ENCODE results near the gene FXYD2.

Gene FXYD2

DNA sequence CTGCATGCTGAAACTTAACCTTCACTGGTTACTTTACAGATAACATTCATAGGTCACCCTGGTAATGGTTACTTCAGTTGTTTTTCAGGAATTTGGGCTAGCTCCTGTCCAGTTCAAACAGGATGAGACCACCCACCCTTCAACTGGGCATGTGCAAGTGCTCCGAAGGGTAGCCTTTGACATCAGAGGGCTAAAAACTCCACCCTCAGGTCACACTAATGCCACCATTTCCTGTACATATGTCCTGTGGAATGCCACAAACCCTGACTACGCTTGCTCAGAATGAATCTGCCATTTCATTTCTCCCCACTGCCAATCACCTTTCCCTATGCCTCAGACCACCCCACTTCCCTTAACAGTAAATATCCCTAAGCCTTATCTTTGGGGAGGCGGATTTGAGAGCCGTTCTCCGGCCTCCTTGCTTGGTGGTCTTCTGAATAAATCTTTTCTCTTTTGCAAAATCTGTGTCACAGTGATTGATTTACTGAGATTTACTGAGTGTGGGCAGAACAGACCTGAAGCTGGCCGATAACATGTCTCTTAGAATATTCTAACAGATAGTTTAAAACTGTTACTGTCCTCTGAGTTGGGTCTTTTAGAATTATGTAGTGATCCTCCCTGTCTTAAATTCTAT, 25.4 kb upstream of the FXYD2 start:
- ChIA-PET CTCF (interaction anchor here (1.5 kb wide), 1 partner anchor 97 kb away, joined by 5 read pairs; no protein-coding TSS in a partner anchor), POLR2A (no interaction called here)
- TF ChIP-seq ARNT (IDR thresholded peaks at IDR 0.05) (no peak), LEF1 (IDR thresholded peaks at IDR 0.05; ENCODE audit: borderline replicate concordance) (no peak), SP1 (IDR thresholded peaks at IDR 0.05) (no peak), HDGF (IDR thresholded peaks at IDR 0.05; ENCODE audit: borderline replicate concordance) (no peak), L3MBTL2 (conservative IDR thresholded peaks at IDR 0.05) (no peak), TARDBP (IDR thresholded peaks at IDR 0.05) (no peak), ELF4 (IDR thresholded peaks at IDR 0.05) (no peak), FOXA1 (IDR thresholded peaks at IDR 0.05) (no peak), NFRKB (IDR thresholded peaks at IDR 0.05) (no peak), SUZ12 (IDR thresholded peaks at IDR 0.05) (no peak), FOXK2 (IDR thresholded peaks at IDR 0.05) (no peak), CTBP1 (IDR thresholded peaks at IDR 0.05; ENCODE audit: borderline replicate concordance) (no peak), FOXM1 (IDR thresholded peaks at IDR 0.05; ENCODE audit: borderline replicate concordance) (no peak), ZNF384 (IDR thresholded peaks at IDR 0.05) (no peak)
- TF ChIP-seq, protein P1, sequence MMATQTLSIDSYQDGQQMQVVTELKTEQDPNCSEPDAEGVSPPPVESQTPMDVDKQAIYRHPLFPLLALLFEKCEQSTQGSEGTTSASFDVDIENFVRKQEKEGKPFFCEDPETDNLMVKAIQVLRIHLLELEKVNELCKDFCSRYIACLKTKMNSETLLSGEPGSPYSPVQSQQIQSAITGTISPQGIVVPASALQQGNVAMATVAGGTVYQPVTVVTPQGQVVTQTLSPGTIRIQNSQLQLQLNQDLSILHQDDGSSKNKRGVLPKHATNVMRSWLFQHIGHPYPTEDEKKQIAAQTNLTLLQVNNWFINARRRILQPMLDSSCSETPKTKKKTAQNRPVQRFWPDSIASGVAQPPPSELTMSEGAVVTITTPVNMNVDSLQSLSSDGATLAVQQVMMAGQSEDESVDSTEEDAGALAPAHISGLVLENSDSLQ (IDR thresholded peaks at IDR 0.05): no peak
- DNase-seq (ENCODE audit: extremely low spot score): no peak

DNA sequence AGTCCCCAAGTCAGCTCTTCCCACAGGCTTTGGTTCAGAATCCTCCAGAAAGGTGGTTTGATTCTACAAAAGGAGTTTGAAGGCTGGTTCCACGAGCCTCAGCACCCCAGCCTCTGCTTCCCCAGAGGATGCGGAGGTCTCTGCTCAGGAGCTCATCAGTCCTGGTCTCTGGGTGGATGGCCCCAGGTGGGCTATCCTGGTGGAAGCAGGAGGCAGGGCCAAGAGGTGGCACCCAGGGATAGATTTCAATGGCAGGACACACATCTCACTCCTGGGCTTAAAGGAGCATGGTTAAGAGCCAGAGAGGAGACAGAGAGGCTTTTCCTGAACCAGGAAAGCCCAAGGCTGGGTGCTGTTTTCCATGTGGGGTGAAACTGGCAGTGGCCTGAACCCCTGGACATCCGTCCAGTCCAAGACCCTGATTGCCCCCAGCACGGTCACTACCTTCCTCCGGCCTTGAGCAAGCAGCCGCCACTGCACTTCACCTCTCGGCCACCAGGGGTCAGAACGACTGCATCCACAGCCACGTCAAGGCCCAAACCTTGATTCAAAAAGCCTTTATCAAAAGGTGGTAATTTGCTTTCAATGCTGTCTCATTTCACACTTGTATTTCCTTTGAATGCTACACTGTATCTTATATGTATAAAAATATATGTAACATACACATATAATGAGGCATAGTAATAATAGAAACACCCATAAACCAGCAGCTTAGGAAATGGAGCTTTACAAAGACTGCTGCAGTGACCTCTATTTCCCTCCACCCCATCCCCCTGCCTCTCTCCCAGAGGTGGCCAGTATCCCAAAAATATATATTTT, 19.3 kb upstream of the FXYD2 start:
- TF ChIP-seq FOXK2 (IDR thresholded peaks at IDR 0.05): no peak
- no peak for TF ChIP-seq ZNF384 (IDR thresholded peaks at IDR 0.05)
- no peak for TF ChIP-seq SP1 (IDR thresholded peaks at IDR 0.05)
- no peak for TF ChIP-seq NFRKB (IDR thresholded peaks at IDR 0.05)
- ChIA-PET CTCF (interaction anchor here (0.7 to 3.2 kb wide), 5 partner anchors 18 to 209 kb away, joined by 3 to 25 read pairs (median 4); no protein-coding TSS in a partner anchor), POLR2A (no interaction called here)
- DNase-seq (ENCODE audit: extremely low spot score): peak; percentile 73

DNA sequence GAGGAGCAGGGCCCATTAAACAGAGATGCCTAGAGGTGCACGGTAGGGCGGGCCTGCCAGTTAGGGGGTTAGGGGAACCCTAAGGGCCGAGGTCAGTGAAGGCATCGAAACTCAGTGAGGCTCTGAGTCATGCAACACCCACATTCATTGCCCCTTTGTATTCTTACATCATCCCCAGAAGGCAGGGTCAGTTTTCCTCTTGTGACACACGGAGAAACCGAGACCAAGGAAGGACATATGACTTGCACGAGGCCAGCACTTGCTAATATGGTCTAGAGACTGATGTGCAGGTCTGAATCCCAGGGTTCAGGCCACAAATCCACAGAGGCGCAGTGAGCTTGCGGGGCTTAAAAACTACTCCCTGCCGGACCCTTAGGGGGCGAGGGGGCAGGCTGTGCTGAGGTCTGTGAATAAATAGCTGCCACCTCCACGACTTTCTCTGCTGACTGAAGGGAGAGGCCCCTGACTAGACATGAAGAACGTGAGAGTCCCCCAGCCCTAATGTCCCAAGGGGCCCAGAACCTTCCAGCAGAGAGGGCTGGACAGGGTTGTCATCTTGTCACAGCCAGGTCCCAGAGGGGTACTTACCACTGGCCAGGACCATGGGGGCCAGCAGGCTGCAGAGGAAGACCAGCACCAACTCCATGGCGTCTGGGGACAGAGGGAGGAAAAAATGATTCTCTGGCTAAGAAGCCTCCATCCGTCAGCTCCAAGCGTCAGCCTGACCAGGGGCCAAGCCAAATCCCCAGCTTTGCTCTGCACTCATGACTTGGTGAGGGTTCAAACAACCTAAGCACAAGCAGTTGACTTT, 17.8 kb upstream of the FXYD2 start:
- DNase-seq (ENCODE audit: extremely low spot score): no peak
- no peak for TF ChIP-seq SUZ12 (IDR thresholded peaks at IDR 0.05)
- no peak for TF ChIP-seq FOXK2 (IDR thresholded peaks at IDR 0.05)
- TF ChIP-seq L3MBTL2 (conservative IDR thresholded peaks at IDR 0.05): no peak
- no peak for TF ChIP-seq HDGF (IDR thresholded peaks at IDR 0.05; ENCODE audit: borderline replicate concordance)
- TF ChIP-seq CTBP1 (IDR thresholded peaks at IDR 0.05; ENCODE audit: borderline replicate concordance): no peak
- TF ChIP-seq, protein P1 (IDR thresholded peaks at IDR 0.05): no peak
- TF ChIP-seq BHLHE40 (IDR thresholded peaks at IDR 0.05; ENCODE audit: borderline replicate concordance): no peak
- no peak for TF ChIP-seq LEF1 (IDR thresholded peaks at IDR 0.05; ENCODE audit: borderline replicate concordance)
- CTCF ChIA-PET: interaction anchor here (1.1 to 3.2 kb wide), 3 partner anchors 95 to 104 kb away, joined by 3 to 25 read pairs (median 3); no protein-coding TSS in a partner anchor
- POLR2A ChIA-PET: no interaction called here

DNA sequence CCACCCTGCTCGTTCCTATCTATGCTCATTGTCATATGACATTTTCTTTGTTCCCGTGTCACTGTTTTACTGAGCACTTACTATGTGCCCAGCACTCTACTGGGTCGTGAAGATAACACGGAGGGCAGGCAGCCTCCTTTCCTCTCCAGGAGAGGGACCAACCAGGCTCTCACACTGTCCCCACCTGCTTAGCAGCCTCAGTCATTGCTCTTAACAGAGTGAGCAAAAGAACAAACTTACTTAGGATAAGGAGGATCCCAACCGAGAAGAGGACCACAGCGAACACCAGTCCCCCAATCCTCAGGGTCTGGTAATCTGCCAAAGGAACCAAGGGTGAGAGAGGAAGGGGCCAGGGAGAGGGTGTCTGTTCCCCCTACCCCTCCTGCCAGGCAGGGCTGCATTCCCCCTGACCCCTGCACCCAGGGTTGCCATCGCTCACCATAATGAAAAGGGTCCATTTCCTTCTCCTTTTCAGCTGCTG, 17.0 kb upstream of the FXYD2 start:
- POLR2A ChIA-PET: no interaction called here
- no peak for DNase-seq (ENCODE audit: extremely low spot score)
- CTCF ChIA-PET: interaction anchor here (3.2 kb wide), 1 partner anchor 105 kb away, joined by 25 read pairs; no protein-coding TSS in a partner anchor
- no peak for TF ChIP-seq L3MBTL2 (conservative IDR thresholded peaks at IDR 0.05)
- TF ChIP-seq, protein P1 (IDR thresholded peaks at IDR 0.05): no peak

DNA sequence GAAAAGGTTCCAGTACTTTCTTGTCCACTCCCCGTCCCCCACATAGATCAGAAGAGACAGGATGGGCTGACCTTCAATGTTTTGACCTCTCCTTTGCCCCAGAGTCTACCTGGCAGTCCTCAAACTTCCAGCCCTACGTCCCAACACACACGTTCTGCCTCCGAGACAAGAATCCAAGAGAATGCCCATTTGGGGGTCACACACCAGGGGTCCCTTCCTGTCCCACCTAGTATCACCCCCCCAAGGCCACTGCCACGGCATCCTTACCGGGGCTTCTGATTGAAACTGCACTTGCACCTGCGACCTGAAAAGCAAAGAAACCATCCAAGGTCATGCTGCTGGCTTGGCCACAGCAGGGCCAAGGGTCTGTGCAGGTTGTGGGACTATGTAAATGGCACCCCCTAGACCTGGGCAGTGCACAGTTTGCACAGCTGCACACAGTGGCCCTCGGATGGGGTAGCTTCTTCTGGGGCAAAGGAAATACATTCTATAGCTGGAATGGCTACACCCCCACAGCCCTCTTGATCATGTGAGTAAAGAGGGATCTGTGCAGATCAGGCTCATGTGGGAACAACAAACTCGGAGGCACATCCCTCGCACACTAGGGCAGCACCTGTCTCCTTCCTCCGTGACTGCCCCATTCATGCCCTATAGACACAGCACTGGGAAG, 16.5 kb upstream of the FXYD2 start:
- CTCF ChIA-PET: interaction anchor here (1.0 kb wide), 1 partner anchor 106 kb away, joined by 5 read pairs; no protein-coding TSS in a partner anchor
- DNase-seq (ENCODE audit: extremely low spot score): no peak
- TF ChIP-seq CTBP1 (IDR thresholded peaks at IDR 0.05; ENCODE audit: borderline replicate concordance): no peak
- TF ChIP-seq L3MBTL2 (conservative IDR thresholded peaks at IDR 0.05): no peak
- TF ChIP-seq TARDBP (IDR thresholded peaks at IDR 0.05): no peak
- TF ChIP-seq SP1 (IDR thresholded peaks at IDR 0.05): no peak
- TF ChIP-seq FOXK2 (IDR thresholded peaks at IDR 0.05): no peak
- no peak for TF ChIP-seq ARNT (IDR thresholded peaks at IDR 0.05)
- TF ChIP-seq SUZ12 (IDR thresholded peaks at IDR 0.05): no peak
- POLR2A ChIA-PET: no interaction called here
